ENCODE results near the gene RHBDL1.

GRCh38 chr16:661184-661821 lies 14.2 kb upstream of the RHBDL1 start:
- TF ChIP-seq SP7 (tag by site-specific recombination; IDR thresholded peaks at IDR 0.05) (no peak), ZSCAN5A (tag by site-specific recombination; IDR thresholded peaks at IDR 0.05) (no peak), ZNF404 (tag by site-specific recombination; IDR thresholded peaks at IDR 0.05) (no peak), ZNF501 (tag by site-specific recombination; IDR thresholded peaks at IDR 0.05) (no peak), ZNF2 (tag by site-specific recombination; IDR thresholded peaks at IDR 0.05) (no peak)
- TF ChIP-seq, protein P1, sequence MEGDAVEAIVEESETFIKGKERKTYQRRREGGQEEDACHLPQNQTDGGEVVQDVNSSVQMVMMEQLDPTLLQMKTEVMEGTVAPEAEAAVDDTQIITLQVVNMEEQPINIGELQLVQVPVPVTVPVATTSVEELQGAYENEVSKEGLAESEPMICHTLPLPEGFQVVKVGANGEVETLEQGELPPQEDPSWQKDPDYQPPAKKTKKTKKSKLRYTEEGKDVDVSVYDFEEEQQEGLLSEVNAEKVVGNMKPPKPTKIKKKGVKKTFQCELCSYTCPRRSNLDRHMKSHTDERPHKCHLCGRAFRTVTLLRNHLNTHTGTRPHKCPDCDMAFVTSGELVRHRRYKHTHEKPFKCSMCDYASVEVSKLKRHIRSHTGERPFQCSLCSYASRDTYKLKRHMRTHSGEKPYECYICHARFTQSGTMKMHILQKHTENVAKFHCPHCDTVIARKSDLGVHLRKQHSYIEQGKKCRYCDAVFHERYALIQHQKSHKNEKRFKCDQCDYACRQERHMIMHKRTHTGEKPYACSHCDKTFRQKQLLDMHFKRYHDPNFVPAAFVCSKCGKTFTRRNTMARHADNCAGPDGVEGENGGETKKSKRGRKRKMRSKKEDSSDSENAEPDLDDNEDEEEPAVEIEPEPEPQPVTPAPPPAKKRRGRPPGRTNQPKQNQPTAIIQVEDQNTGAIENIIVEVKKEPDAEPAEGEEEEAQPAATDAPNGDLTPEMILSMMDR (tag by site-specific recombination; IDR thresholded peaks at IDR 0.05), result no peak
